Peyer's patch (tissue), 4 donors: Measurements from ENCODE around the gene PLEKHA7. TPM values are rescaled to one million over a fixed set of nuclear protein-coding genes. Genes with fewer than 3 reads are reported as not detected.
A peak's percentile ranks its signal among the peaks of the same experiment; 100 is the strongest.

Experiments
- DNase-seq, 3 donors: peaks; one replicate each; pipeline ENCODE4 v3.0.0-alpha.2; 2017 to 2019
- H3K27ac ChIP-seq, 4 donors: fragments of 200-600 bp; sonication (generic); one replicate each; pipeline ENCODE4 v1.5.1; 2016 to 2019
- H3K27me3 ChIP-seq, 2 donors: fragments of 200-600 bp; sonication (generic); one replicate each; pipeline ENCODE4 v1.5.1; 2019
- H3K36me3 ChIP-seq, 3 donors: fragments of 200-600 bp; sonication (generic); one replicate each; pipeline ENCODE4 v1.5.1; 2016 to 2019
- H3K4me1 ChIP-seq, 4 donors: fragments of 200-600 bp; sonication (generic); one replicate each; pipeline ENCODE4 v1.5.1; 2016 to 2019
- H3K4me3 ChIP-seq, 4 donors: fragments of 200-600 bp; sonication (generic); 1 replicate in 3 of 4; 2 replicates in 1 of 4; pipeline ENCODE4 v1.5.1; 2016 to 2019; ENCODE audit warnings: mild to moderate bottlenecking in 1 of 4
- H3K9me3 ChIP-seq, 4 donors: fragments of 200-600 bp; sonication (generic); one replicate each; pipeline ENCODE4 v1.5.1; 2016 to 2019; ENCODE audit warnings: mild to moderate bottlenecking in 1 of 4
- POLR2A ChIP-seq, 2 donors: fragments of 450-650 bp; IDR thresholded peaks; one replicate each; pipeline ENCODE4 v1.5.1; 2017; ENCODE audit warnings: antibody characterized with exemption in 2 of 2, mild to moderate bottlenecking in 2 of 2, moderate library complexity in 2 of 2
- total RNA-seq, 4 donors: library from RNA; depleted of rRNA; stranded (reverse); fragments of >200 nt; gene quantifications; one replicate each; pipeline ENCODE4 v1.1.0, GENCODE V29; 2016
- TF ChIP-seq, protein P1 (sequence below), 6 experiments: fragments of 450-650 bp in 4 of 6; fragments of 200-600 bp in 2 of 6; sonication (generic) in 1 of 6; IDR thresholded peaks; one replicate each; pipeline ENCODE4 v1.5.1; 2017 to 2019; ENCODE audit warnings: antibody characterized with exemption in 6 of 6, mild to moderate bottlenecking in 3 of 6, moderate library complexity in 1 of 6

Gene PLEKHA7
- total RNA-seq, 4 donors from 2014 or later, result 129 to 211 (median 176) TPM

DNA sequence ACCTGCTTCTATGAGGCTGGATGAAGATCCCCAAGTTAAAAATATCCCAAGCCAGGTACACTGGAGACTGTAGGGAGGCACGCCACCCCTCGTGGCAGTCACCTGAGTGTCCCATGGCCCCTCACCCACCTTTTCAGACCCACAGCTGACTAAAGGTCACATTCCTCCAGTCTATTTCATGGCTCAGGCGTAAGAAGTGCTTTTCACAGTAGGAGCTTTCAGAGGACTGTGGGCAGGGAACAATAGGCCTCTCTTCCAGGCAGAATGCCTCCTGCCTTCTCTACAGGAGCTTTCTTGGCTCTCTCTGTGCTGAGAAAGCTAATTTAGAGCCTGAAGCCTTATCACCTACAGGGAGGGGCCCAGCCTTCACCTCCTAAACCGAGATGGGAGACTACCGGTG, 201.9 kb downstream of the PLEKHA7 start:
- Histone ChIP-seq H3K4me3 (no peak overlapping the region), H3K9me3 (no peaks in the 10 kb centered on the region), H3K4me1 (no peaks in the 10 kb centered on the region), H3K27me3 (no peaks in the 10 kb centered on the region), H3K36me3 (peaks cover 0 to 67% (median 0%) of the 10 kb centered on the region in 3 donors), H3K27ac (no peak overlapping the region)
- DNase-seq, result no peak
- TF ChIP-seq POLR2A (IDR thresholded peaks at IDR 0.05), result no peak
- TF ChIP-seq, protein P1, sequence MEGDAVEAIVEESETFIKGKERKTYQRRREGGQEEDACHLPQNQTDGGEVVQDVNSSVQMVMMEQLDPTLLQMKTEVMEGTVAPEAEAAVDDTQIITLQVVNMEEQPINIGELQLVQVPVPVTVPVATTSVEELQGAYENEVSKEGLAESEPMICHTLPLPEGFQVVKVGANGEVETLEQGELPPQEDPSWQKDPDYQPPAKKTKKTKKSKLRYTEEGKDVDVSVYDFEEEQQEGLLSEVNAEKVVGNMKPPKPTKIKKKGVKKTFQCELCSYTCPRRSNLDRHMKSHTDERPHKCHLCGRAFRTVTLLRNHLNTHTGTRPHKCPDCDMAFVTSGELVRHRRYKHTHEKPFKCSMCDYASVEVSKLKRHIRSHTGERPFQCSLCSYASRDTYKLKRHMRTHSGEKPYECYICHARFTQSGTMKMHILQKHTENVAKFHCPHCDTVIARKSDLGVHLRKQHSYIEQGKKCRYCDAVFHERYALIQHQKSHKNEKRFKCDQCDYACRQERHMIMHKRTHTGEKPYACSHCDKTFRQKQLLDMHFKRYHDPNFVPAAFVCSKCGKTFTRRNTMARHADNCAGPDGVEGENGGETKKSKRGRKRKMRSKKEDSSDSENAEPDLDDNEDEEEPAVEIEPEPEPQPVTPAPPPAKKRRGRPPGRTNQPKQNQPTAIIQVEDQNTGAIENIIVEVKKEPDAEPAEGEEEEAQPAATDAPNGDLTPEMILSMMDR (IDR thresholded peaks at IDR 0.05), result no peak

DNA sequence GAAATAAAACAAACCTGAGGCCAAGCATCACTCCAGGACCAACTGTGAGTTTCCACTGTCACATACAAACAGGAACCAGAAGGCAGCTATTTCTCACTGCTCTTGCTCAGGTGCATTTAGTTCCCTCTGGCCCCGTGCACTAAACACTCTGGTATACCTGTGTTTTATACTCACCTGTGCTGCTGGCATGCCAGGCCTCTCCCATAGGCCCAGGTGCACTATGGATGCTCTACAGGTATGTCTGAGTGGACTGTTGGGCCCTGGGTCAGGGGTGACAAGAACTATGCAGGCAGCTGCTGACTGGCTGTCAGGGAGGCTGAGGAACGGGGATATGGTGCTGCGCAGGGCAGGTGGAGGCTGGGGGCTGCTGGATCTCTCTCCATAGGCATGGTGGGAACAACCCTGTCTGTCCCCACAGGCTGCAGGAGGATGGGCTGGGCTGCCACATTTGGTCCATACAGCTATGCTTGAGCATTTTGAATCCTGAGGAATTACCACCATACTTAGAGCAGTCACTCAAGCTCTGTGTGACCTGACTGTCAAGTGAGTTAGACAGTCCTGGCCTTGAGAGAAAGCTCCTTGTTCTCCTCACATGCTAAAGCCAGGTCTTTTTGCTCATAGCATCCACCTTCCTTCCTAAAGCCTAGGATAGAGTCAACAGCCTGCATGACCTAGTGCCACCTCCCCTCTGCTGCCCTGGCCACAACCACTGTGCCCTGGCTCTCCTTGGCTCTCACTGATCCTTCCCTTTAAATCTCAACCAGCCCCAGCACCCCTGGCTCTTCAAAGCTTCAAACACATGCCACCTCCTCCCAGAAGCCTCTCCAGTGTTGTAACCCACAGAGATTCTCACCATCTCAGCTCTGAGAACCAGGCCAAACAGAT, 202.8 kb downstream of the PLEKHA7 start:
- no peaks in the 10 kb centered on the region for H3K9me3 ChIP-seq
- TF ChIP-seq, protein P1 (IDR thresholded peaks at IDR 0.05), result no peak
- TF ChIP-seq POLR2A (IDR thresholded peaks at IDR 0.05), result no peak
- H3K27me3 ChIP-seq, result no peaks in the 10 kb centered on the region
- H3K36me3 ChIP-seq, result peaks cover 0 to 60% (median 0%) of the 10 kb centered on the region in 3 donors
- H3K27ac ChIP-seq, result no peak overlapping the region
- peaks cover 0 to 6% (median 0%) of the 10 kb centered on the region in 4 donors for H3K4me1 ChIP-seq
- DNase-seq, result no peak
- H3K4me3 ChIP-seq, result no peak overlapping the region

DNA sequence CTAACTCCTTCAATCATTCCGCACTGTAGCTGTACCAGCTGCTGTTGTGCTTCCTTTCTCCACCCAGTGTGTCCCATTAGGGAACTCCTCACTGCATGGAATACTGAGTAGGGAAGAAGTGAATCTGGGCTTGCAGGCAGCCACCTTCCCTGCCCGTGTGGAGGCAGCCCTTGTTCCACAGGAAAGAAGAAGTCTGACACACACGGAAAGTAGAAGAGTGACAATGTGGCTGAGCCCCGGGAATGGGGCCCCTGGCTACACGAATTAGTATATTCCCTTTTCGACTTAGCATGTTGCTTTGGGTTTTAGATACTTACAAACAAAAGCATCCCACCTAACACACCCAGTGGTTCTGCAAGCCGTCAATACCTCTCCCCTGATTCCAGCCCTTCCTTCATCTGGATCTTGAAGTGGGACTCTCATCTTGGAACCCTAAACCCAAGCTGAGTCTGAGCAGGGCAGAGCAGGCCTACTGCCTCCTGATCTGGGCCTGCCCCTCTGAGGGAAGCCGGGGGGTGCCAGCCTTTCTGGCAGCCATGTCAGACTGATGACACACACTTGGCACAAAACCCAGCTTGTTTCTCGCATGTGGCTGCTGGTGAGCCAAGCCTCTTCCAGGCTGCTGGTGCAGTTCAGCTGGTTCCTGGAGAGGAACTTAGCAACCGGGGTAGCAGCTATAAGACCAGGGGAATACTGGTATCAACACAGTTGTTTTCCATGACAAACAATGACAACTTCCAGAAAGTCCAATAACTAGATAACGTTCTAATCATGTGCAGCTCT, 204.1 kb downstream of the PLEKHA7 start:
- DNase-seq, result no peak
- Histone ChIP-seq H3K4me3 (no peak overlapping the region), H3K9me3 (no peaks in the 10 kb centered on the region), H3K27ac (peak overlapping the region in 1 of 4 donors; percentile 25), H3K27me3 (no peaks in the 10 kb centered on the region), H3K4me1 (peaks cover 0 to 18% (median 0%) of the 10 kb centered on the region in 4 donors), H3K36me3 (peaks cover 0 to 47% (median 0%) of the 10 kb centered on the region in 3 donors)
- no peak for TF ChIP-seq POLR2A (IDR thresholded peaks at IDR 0.05)
- TF ChIP-seq, protein P1 (IDR thresholded peaks at IDR 0.05), result no peak

DNA sequence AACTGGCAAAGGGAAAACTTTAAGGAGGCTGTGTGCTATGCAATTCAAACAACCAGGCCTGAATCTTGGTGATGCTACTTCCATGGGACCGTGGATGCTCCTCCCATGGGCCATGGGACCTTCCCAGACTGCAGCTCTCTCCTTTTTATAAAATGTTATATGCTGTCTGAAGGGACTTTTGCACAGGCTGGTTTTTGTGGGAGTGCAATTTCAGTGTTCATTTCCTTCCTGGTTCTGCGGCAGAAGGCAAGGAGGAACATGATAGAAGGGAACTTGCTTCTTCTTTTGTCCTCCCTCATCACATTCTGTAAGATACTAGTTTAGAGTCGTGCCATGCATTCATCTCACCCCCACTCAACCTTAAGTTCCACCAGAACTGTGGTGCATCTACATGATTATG, 206.9 kb downstream of the PLEKHA7 start:
- no peaks in the 10 kb centered on the region for H3K27me3 ChIP-seq
- H3K36me3 ChIP-seq, result peaks cover 0 to 25% (median 0%) of the 10 kb centered on the region in 3 donors
- peaks cover 0 to 30% (median 0%) of the 10 kb centered on the region in 4 donors for H3K4me1 ChIP-seq
- no peak for TF ChIP-seq POLR2A (IDR thresholded peaks at IDR 0.05)
- TF ChIP-seq, protein P1 (IDR thresholded peaks at IDR 0.05), result no peak
- H3K4me3 ChIP-seq, result no peak overlapping the region
- H3K9me3 ChIP-seq, result no peaks in the 10 kb centered on the region
- no peak overlapping the region for H3K27ac ChIP-seq
- no peak for DNase-seq

DNA sequence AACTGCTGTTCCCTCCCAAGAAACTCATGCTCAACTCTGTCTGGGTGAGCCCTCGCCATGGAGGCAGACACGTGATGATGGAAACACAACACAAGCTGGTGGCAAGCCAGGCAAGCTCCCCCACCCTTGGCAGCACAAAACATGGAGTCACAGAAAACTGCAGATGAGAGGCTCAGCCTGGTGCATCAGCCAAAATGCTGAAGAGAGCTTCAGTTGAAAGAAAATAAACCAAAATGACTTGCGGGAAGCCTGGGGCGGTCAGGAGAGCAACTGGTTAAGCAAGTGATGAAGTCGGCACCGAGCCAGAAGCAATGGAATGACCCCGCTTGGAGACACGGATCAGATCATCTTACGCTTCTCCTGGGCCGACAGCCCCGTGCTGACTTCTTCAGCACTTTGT, 207.4 kb downstream of the PLEKHA7 start:
- peaks cover 0 to 30% (median 0%) of the 10 kb centered on the region in 4 donors for H3K4me1 ChIP-seq
- peaks cover 0 to 20% (median 0%) of the 10 kb centered on the region in 3 donors for H3K36me3 ChIP-seq
- H3K9me3 ChIP-seq, result no peaks in the 10 kb centered on the region
- TF ChIP-seq, protein P1 (IDR thresholded peaks at IDR 0.05), result no peak
- TF ChIP-seq POLR2A (IDR thresholded peaks at IDR 0.05), result no peak
- H3K4me3 ChIP-seq, result no peak overlapping the region
- H3K27me3 ChIP-seq, result no peaks in the 10 kb centered on the region
- no peak overlapping the region for H3K27ac ChIP-seq
- DNase-seq, result no peak
